Smooth muscle cell (in vitro differentiated cells): ENCODE data around the gene ACAD8. TPM values are rescaled to one million over a fixed set of nuclear protein-coding genes. Genes with fewer than 3 reads are reported as not detected.

Experiments used
- DNase-seq: peaks from one replicate; lab custom pipeline; 2025; ENCODE audit not compliant: unreplicated experiment; lab: John Stamatoyannopoulos, UW
- H2AFZ ChIP-seq: fragments of 200-600 bp; sonication (generic); 2 replicates; pipeline ENCODE4 v1.6.0; 2016; ENCODE audit warnings: antibody characterized with exemption, low read depth, mild to moderate bottlenecking
- H3F3A ChIP-seq: fragments of 200-600 bp; sonication (generic); 2 replicates; pipeline ENCODE4 v1.6.0; 2017; ENCODE audit warnings: antibody characterized with exemption, low read depth
- H3K27ac ChIP-seq: fragments of 200-600 bp; sonication (generic); 2 replicates; pipeline ENCODE4 v1.5.1; 2016; ENCODE audit warnings: low read depth, mild to moderate bottlenecking
- H3K27me3 ChIP-seq: fragments of 200-600 bp; sonication (generic); 2 replicates; pipeline ENCODE4 v1.6.1; 2016; ENCODE audit warnings: low read depth, mild to moderate bottlenecking
- H3K36me3 ChIP-seq: fragments of 200-600 bp; sonication (generic); 2 replicates; pipeline ENCODE4 v1.5.1; 2016; ENCODE audit warnings: low read depth
- H3K4me1 ChIP-seq: fragments of 200-600 bp; sonication (generic); 2 replicates; pipeline ENCODE4 v1.5.1; 2016; ENCODE audit warnings: low read depth
- H3K4me2 ChIP-seq: fragments of 200-600 bp; sonication (generic); 2 replicates; pipeline ENCODE4 v1.6.0; 2016; ENCODE audit warnings: mild to moderate bottlenecking
- H3K4me3 ChIP-seq: fragments of 200-600 bp; sonication (generic); 2 replicates; pipeline ENCODE4 v1.5.1; 2016; ENCODE audit warnings: mild to moderate bottlenecking
- H3K79me2 ChIP-seq: fragments of 200-600 bp; sonication (generic); 2 replicates; pipeline ENCODE4 v1.6.0; 2016; ENCODE audit warnings: low read depth, mild to moderate bottlenecking
- H3K9ac ChIP-seq: fragments of 200-600 bp; sonication (generic); 2 replicates; pipeline ENCODE4 v1.6.0; 2016; ENCODE audit warnings: low read depth
- H3K9me3 ChIP-seq: fragments of 200-600 bp; sonication (generic); replicated peaks from 2 replicates; pipeline ENCODE4 v1.5.1; 2016; ENCODE audit warnings: low read depth
- H4K20me1 ChIP-seq: fragments of 200-600 bp; sonication (generic); 2 replicates; pipeline ENCODE4 v1.6.0; 2016; ENCODE audit warnings: low read depth
- WGBS: methylation state at CpG from one replicate; pipeline ENCODE4 v1.1.7; 2016; ENCODE audit warnings: low lambda C conversion rate; 5-methylcytosine and 5-hydroxymethylcytosine counted together
- polyA plus RNA-seq: library from polyadenylated mRNA; unstranded; fragments of >200 nt; fragmentation: Nextera tagmentation; extraction: Ambion mirVana; gene quantifications from 2 replicates; pipeline ENCODE4 v1.2.1, GENCODE V29; 2016
- total RNA-seq: library from RNA; depleted of rRNA; stranded (reverse); fragments of >200 nt; gene quantifications from 2 replicates; pipeline ENCODE4 v1.2.3, GENCODE V29; 2014
- TF ChIP-seq, protein P1 (sequence below): fragments of 200-600 bp; sonication (generic); IDR thresholded peaks from 2 replicates; pipeline ENCODE4 v1.5.1; 2017; ENCODE audit warnings: borderline replicate concordance, mild to moderate bottlenecking, antibody characterized with exemption; ENCODE audit not compliant: insufficient read depth, poor library complexity, severe bottlenecking

Gene ACAD8
- total and polyA plus RNA-seq, 2 experiments from 2014 or later: 11.7 to 12.4 TPM

DNA sequence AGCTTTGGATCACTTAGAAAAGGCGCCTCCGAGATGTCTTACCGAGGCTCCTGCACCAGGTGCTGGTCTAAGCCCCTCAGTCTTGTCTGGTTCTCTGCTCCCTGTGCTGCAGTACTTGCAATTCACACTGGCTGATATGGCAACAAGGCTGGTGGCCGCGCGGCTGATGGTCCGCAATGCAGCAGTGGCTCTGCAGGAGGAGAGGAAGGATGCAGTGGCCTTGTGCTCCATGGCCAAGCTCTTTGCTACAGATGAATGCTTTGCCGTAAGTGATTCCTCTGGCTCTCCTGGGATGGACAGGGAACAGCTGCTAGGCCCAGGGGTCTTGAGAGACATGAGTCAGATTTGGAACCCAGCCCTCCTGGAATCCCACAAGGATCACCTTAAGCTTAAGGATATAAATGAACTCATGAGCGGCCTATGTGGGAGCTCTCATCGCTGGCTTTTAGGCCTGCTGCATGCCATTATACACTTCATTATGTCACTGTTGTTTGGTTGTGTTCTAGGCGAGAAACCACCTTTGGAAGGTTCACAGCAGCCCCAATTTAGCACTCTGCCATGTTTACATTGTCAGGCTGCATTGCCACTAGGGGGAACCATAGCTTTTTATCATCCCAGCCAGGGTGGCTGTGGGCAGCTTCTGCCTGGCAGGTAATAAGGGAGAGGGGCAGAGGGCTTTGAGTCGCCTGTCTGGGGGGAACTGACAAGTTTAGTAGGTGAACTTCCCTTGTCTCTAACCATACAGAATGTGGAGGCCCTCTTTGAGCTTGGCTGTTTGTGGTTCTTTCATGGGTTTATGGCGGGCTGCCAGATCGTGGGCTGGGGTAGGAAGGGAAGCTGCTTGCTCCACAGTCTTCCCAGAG, 8.5 kb downstream of the ACAD8 start:
- DNase-seq: no peak
- Histone ChIP-seq H3K36me3 (no peaks in the 10 kb centered on the region), H3F3A (no peaks in the 10 kb centered on the region), H3K27me3 (no peaks in the 10 kb centered on the region), H3K4me2 (no peak overlapping the region), H3K27ac (no peak overlapping the region), H2AFZ (no peak overlapping the region), H3K79me2 (no peaks in the 10 kb centered on the region), H3K4me1 (no peaks in the 10 kb centered on the region), H4K20me1 (no peaks in the 10 kb centered on the region), H3K9ac (no peak overlapping the region), H3K4me3 (no peak overlapping the region), H3K9me3 (no peaks in the 10 kb centered on the region)
- 91% methylated on average over 14 of the region's 14 CpGs for WGBS
- TF ChIP-seq, protein P1, sequence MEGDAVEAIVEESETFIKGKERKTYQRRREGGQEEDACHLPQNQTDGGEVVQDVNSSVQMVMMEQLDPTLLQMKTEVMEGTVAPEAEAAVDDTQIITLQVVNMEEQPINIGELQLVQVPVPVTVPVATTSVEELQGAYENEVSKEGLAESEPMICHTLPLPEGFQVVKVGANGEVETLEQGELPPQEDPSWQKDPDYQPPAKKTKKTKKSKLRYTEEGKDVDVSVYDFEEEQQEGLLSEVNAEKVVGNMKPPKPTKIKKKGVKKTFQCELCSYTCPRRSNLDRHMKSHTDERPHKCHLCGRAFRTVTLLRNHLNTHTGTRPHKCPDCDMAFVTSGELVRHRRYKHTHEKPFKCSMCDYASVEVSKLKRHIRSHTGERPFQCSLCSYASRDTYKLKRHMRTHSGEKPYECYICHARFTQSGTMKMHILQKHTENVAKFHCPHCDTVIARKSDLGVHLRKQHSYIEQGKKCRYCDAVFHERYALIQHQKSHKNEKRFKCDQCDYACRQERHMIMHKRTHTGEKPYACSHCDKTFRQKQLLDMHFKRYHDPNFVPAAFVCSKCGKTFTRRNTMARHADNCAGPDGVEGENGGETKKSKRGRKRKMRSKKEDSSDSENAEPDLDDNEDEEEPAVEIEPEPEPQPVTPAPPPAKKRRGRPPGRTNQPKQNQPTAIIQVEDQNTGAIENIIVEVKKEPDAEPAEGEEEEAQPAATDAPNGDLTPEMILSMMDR: peak; percentile 48

DNA sequence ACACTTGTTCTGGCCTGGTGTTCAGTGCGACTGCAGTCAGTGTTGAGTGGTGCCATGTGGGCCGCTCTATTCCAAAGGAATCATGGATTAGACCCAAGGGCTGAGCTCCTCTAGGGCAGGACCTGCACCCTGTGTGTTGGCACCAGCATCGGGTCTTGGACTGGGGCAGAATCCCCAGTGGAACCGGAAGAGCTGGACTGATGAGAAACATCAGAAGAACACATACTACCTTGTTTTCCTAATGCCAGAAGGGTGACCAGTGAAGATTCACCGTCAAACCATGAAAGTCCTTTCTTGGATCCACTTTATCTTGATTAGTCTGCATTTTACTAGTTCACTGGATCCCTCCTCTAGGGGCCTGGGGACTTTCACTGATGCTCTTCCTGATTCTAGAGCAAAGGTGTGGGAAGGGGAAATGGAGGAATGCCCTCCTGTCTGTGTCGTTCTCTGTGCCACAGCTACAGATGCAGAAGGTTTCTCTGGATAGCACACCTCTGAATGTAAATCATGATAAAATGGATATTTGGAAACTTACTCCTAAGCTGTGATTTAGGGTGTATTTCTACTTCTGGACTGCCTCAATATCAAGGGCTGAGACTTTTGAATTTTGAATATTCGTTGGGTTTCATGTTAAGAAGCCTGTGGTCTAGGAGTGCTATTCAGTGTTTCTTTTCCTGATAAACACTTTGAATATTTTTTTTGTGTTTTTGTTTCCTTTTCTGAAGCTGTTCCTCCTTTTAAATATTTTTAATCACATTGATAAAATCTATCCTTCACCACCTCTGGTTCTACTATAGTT, 11.8 kb downstream of the ACAD8 start:
- no peaks in the 10 kb centered on the region for H3F3A ChIP-seq
- H2AFZ ChIP-seq: no peak overlapping the region
- no peaks in the 10 kb centered on the region for H4K20me1 ChIP-seq
- no peak overlapping the region for H3K9ac ChIP-seq
- no peak for DNase-seq
- 94% methylated on average over 7 of the region's 7 CpGs for WGBS
- H3K27me3 ChIP-seq: peaks cover 5% of the 10 kb centered on the region
- H3K4me3 ChIP-seq: no peak overlapping the region
- H3K27ac ChIP-seq: no peak overlapping the region
- TF ChIP-seq, protein P1: no peak
- H3K79me2 ChIP-seq: no peaks in the 10 kb centered on the region
- H3K9me3 ChIP-seq: no peaks in the 10 kb centered on the region
- no peak overlapping the region for H3K4me2 ChIP-seq
- H3K36me3 ChIP-seq: no peaks in the 10 kb centered on the region
- H3K4me1 ChIP-seq: no peaks in the 10 kb centered on the region

DNA sequence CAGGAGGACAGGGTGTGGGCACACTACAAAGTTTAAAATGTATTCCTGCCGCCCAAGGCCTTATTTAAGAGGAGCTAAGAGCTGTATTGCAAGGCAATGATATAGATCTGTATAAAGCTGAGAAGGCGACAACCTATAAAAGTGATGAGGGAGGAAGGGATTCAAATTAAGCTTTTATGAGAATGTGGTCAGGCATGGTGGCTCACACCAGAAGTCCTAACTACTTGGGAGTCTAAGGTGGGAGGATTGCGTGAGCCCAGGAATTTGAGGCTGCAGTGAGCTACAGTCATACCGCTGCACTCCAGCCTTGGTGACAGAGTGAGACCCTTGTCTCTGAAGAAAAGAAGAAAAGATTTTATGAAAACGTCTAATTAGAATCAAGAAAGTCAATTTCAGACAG, 13.1 kb downstream of the ACAD8 start:
- no peaks in the 10 kb centered on the region for H3K4me1 ChIP-seq
- WGBS: 62% methylated on average over 5 of the region's 5 CpGs
- H3K9ac ChIP-seq: no peak overlapping the region
- H3K9me3 ChIP-seq: no peaks in the 10 kb centered on the region
- H2AFZ ChIP-seq: no peak overlapping the region
- peak overlapping the region; percentile 46 for H3K4me2 ChIP-seq
- no peaks in the 10 kb centered on the region for H3F3A ChIP-seq
- peaks cover 12% of the 10 kb centered on the region for H3K27me3 ChIP-seq
- no peaks in the 10 kb centered on the region for H3K79me2 ChIP-seq
- no peak for DNase-seq
- H4K20me1 ChIP-seq: no peaks in the 10 kb centered on the region
- TF ChIP-seq, protein P1: no peak
- H3K36me3 ChIP-seq: no peaks in the 10 kb centered on the region
- no peak overlapping the region for H3K4me3 ChIP-seq
- no peak overlapping the region for H3K27ac ChIP-seq
